Ishikawa (cell line): ENCODE measurements around the gene SH3BGRL3.

ENCODE experiments used
- CEBPB ChIP-seq: IDR thresholded peaks from 2 replicates; pipeline ENCODE4 v1.6.1; 2012
- EGR1 ChIP-seq: IDR thresholded peaks from 2 replicates; pipeline ENCODE4 v1.6.1; 2012
- EP300 ChIP-seq: IDR thresholded peaks from 2 replicates; pipeline ENCODE4 v1.6.1; 2012; ENCODE audit warnings: borderline replicate concordance
- RAD21 ChIP-seq: IDR thresholded peaks from 2 replicates; pipeline ENCODE4 v1.6.1; 2012; ENCODE audit warnings: low read depth
- TAF1 ChIP-seq: IDR thresholded peaks from 2 replicates; pipeline ENCODE4 v1.6.1; 2012; ENCODE audit warnings: low read depth, mild to moderate bottlenecking
- YY1 ChIP-seq: IDR thresholded peaks from 2 replicates; pipeline ENCODE4 v1.6.1; 2012; ENCODE audit warnings: low read depth
- TF ChIP-seq, protein P1 (sequence below): IDR thresholded peaks from 2 replicates; pipeline ENCODE4 v1.6.1; 2012
- TF ChIP-seq, protein P2 (sequence below): IDR thresholded peaks from 2 replicates; pipeline ENCODE4 v1.6.1; 2012; ENCODE audit warnings: low read depth, mild to moderate bottlenecking

DNA sequence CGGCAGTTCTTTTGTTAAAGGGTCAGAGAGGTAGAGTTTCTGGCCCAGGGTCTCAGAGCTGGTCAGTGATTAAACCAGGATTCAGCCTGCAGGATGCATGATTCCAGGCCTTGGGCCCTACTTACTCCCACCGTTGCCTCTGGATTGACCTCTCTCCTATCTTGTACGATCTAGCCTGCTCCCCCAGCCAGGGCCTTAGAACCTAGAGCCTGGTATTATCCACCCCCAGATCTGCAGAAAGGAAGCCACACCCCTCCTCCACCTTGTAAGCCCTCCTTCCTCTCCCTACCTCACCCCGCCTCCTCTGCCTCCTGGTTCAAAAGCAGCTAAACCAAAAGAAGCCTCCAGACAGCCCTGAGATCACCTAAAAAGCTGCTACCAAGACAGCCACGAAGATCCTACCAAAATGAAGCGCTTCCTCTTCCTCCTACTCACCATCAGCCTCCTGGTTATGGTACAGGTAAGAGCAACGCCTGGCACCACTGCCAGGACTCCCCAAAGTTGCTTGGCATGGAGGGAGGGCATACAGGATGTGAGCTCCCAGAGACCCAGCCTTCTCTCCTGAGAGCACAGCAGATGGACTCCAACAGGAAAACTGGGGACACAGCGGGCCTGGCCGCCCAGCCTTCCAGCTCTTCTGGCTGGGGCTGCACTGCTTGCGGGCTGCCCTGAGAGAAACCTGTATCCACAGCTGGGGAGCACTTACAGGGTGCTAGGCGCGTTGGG, 37.9 kb downstream of the SH3BGRL3 start, which contains the start of gene CD52:
- TF ChIP-seq EP300 (no peak), RAD21 (no peak), TAF1 (no peak), EGR1 (no peak), CEBPB (no peak), YY1 (no peak)
- TF ChIP-seq, protein P1, sequence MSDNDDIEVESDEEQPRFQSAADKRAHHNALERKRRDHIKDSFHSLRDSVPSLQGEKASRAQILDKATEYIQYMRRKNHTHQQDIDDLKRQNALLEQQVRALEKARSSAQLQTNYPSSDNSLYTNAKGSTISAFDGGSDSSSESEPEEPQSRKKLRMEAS = no peak
- TF ChIP-seq, protein P2, sequence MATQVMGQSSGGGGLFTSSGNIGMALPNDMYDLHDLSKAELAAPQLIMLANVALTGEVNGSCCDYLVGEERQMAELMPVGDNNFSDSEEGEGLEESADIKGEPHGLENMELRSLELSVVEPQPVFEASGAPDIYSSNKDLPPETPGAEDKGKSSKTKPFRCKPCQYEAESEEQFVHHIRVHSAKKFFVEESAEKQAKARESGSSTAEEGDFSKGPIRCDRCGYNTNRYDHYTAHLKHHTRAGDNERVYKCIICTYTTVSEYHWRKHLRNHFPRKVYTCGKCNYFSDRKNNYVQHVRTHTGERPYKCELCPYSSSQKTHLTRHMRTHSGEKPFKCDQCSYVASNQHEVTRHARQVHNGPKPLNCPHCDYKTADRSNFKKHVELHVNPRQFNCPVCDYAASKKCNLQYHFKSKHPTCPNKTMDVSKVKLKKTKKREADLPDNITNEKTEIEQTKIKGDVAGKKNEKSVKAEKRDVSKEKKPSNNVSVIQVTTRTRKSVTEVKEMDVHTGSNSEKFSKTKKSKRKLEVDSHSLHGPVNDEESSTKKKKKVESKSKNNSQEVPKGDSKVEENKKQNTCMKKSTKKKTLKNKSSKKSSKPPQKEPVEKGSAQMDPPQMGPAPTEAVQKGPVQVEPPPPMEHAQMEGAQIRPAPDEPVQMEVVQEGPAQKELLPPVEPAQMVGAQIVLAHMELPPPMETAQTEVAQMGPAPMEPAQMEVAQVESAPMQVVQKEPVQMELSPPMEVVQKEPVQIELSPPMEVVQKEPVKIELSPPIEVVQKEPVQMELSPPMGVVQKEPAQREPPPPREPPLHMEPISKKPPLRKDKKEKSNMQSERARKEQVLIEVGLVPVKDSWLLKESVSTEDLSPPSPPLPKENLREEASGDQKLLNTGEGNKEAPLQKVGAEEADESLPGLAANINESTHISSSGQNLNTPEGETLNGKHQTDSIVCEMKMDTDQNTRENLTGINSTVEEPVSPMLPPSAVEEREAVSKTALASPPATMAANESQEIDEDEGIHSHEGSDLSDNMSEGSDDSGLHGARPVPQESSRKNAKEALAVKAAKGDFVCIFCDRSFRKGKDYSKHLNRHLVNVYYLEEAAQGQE = no peak
